ENCODE measurements around the gene C1orf52.
"Not testable (repeated sequence)": the region's sequence is repeated elsewhere in the genome, so short reads cannot be mapped to it uniquely, and the experiment has no call there.

Gene C1orf52

GRCh38 chr1:85268801-85269585, 9.5 kb upstream of the C1orf52 start:
- H3K27ac ChIP-seq: no peak overlapping the region
- TF ChIP-seq CTCF (conservative IDR thresholded peaks at IDR 0.05): no peak

- TF ChIP-seq CTCF (conservative IDR thresholded peaks at IDR 0.05): no peak
- H3K27ac ChIP-seq: peak overlapping the region; percentile 33; the same call in 1 of the 2 replicates
Observed at GRCh38 chr1:85267313-85267712, 7.9 kb upstream of the C1orf52 start.

GRCh38 chr1:85264150-85264549, 4.7 kb upstream of the C1orf52 start:
- H3K27ac ChIP-seq: no peak overlapping the region
- no peak for TF ChIP-seq CTCF (conservative IDR thresholded peaks at IDR 0.05)

- TF ChIP-seq CTCF (conservative IDR thresholded peaks at IDR 0.05): no peak
- H3K27ac ChIP-seq: no peak overlapping the region
Observed at GRCh38 chr1:85262985-85263384, 3.5 kb upstream of the C1orf52 start.

GRCh38 chr1:85259912-85260274, 431 bp upstream of the C1orf52 start:
- peak; percentile 65 for TF ChIP-seq CTCF (conservative IDR thresholded peaks at IDR 0.05)

GRCh38 chr1:85258536-85259117, 835 bp downstream of the C1orf52 start:
- no peak for TF ChIP-seq CTCF (conservative IDR thresholded peaks at IDR 0.05)
- peak overlapping the region; percentile 73 for H3K27ac ChIP-seq

More at GRCh38 chr1:85259912-85260274, 431 bp upstream of the C1orf52 start:
- peak overlapping the region; percentile 73 for H3K27ac ChIP-seq

GRCh38 chr1:85249042-85249441, 10.4 kb downstream of the C1orf52 start:
- H3K27ac ChIP-seq: not testable (repeated sequence)

GRCh38 chr1:85245891-85246290, 13.6 kb downstream of the C1orf52 start:
- no peak for TF ChIP-seq CTCF (conservative IDR thresholded peaks at IDR 0.05)
- H3K27ac ChIP-seq: no peak overlapping the region

All from VCaP (cell line).